NCI-H187 treated with DMSO at 0.1 percent for 48 hours (cell line): ENCODE measurements around the gene KCNK1.

Experiments
- DNase-seq: peaks from one replicate; lab custom pipeline; 2025; lab: John Stamatoyannopoulos, UW

Gene KCNK1

GRCh38 chr1:233613252-233614172, at the start of gene KCNK1:
Gene KCNK1 (plus strand): TSS chr1:233614106. CDS start chr1:233614172, 66 bp downstream.
- no peak for DNase-seq

GRCh38 chr1:233565313-233565712, 48.6 kb upstream of the KCNK1 start:
- DNase-seq = no peak

- no peak for DNase-seq
Measured at GRCh38 chr1:233566886-233567285, 47.0 kb upstream of the KCNK1 start.

- DNase-seq = no peak
Measured at GRCh38 chr1:233569636-233570035, 44.3 kb upstream of the KCNK1 start.

- DNase-seq = no peak
Measured at GRCh38 chr1:233570216-233570615, 43.7 kb upstream of the KCNK1 start.

- no peak for DNase-seq
Measured at GRCh38 chr1:233570706-233571105, 43.2 kb upstream of the KCNK1 start.

GRCh38 chr1:233572896-233573295, 41.0 kb upstream of the KCNK1 start:
- no peak for DNase-seq

GRCh38 chr1:233575450-233575849, 38.5 kb upstream of the KCNK1 start:
- no peak for DNase-seq

- DNase-seq = no peak
Measured at GRCh38 chr1:233582439-233582838, 31.5 kb upstream of the KCNK1 start.

- no peak for DNase-seq
Measured at GRCh38 chr1:233584376-233584775, 29.5 kb upstream of the KCNK1 start.

- DNase-seq = no peak
Measured at GRCh38 chr1:233584931-233585330, 29.0 kb upstream of the KCNK1 start.

- DNase-seq = no peak
Measured at GRCh38 chr1:233586301-233586700, 27.6 kb upstream of the KCNK1 start.

- DNase-seq = no peak
Measured at GRCh38 chr1:233587196-233587595, 26.7 kb upstream of the KCNK1 start.

GRCh38 chr1:233587958-233588799, 25.7 kb upstream of the KCNK1 start:
- no peak for DNase-seq

GRCh38 chr1:233597489-233597901, 16.4 kb upstream of the KCNK1 start:
- DNase-seq = no peak

- no peak for DNase-seq
Measured at GRCh38 chr1:233598891-233599541, 14.9 kb upstream of the KCNK1 start.

GRCh38 chr1:233599542-233600073, 14.3 kb upstream of the KCNK1 start:
- DNase-seq = no peak

GRCh38 chr1:233600488-233600887, 13.4 kb upstream of the KCNK1 start:
- DNase-seq = no peak

GRCh38 chr1:233603478-233603877, 10.4 kb upstream of the KCNK1 start:
- no peak for DNase-seq

- no peak for DNase-seq
Measured at GRCh38 chr1:233605205-233605604, 8.7 kb upstream of the KCNK1 start.

- DNase-seq = no peak
Measured at GRCh38 chr1:233606813-233607212, 7.1 kb upstream of the KCNK1 start.
